GM12878 (cell line): ENCODE measurements around the gene LGALS4. TPM values are rescaled to one million over a fixed set of nuclear protein-coding genes. Genes with fewer than 3 reads are reported as not detected.

Source experiments
- ATAC-seq: fragments of 200-7000 bp; cut with Tn5 transposase; 3 replicates; pipeline ENCODE4 v1.9.1; 2020; ENCODE audit warnings: mild to moderate bottlenecking, moderate library complexity
- BruUV-seq: library from RNA; stranded (reverse); fragments of 400-500 nt; replicated peaks from 2 replicates; lab custom pipeline; 2021; lab: Mats Ljungman, UMichigan
- CTCF ChIA-PET: fragments of 300-600 bp; sonication (Branson Sonifier 250); formaldehyde crosslinking; extraction: SDS; loops from one replicate; lab custom pipeline; 2021; ENCODE audit warnings: inconsistent platforms; lab: Yijun Ruan, JAX
- POLR2A ChIA-PET: fragments of 350-600 bp; formaldehyde crosslinking; extraction: SDS; loops from one replicate; lab custom pipeline; 2021; ENCODE audit warnings: inconsistent platforms; lab: Charles Lee
- RAD21 ChIA-PET: fragments of 300-600 bp; sonication (Branson Sonifier 250); formaldehyde crosslinking; loops from one replicate; lab custom pipeline; 2023; ENCODE audit warnings: antibody characterized with exemption; ENCODE audit not compliant: unreplicated experiment; lab: Charles Lee
- SMC1A ChIA-PET: fragments of 300-600 bp; sonication (Branson Sonifier 250); formaldehyde crosslinking; loops from one replicate; lab custom pipeline; 2023; ENCODE audit not compliant: unreplicated experiment, uncharacterized antibody; lab: Charles Lee
- DNase-seq: peaks from one replicate; pipeline ENCODE4 v3.0.0-alpha.2; 2011; ENCODE audit warnings: low read depth, low spot score
- FAIRE-seq: peaks from 3 replicates; lab custom pipeline; 2011; peaks lifted over from hg19 to GRCh38; lab: Jason Lieb, UNC
- H2AFZ ChIP-seq: 2 replicates; pipeline ENCODE4 v1.6.0; 2011; ENCODE audit warnings: low read depth, low read length, control low read depth; ENCODE audit not compliant: control insufficient read depth
- H3K27ac ChIP-seq: 2 replicates; pipeline ENCODE4 v1.5.1; 2011; ENCODE audit warnings: control low read depth; ENCODE audit not compliant: control insufficient read depth, insufficient read depth
- H3K27me3 ChIP-seq, 2 experiments: replicated peaks in 1 of 2; 2 replicates each; pipeline versions ENCODE4 v1.6.0 to v1.6.1; 2011; ENCODE audit warnings: low read length in 1 of 2; ENCODE audit not compliant: control insufficient read depth in 2 of 2, insufficient read depth in 2 of 2
- H3K36me3 ChIP-seq, 2 experiments: 2 replicates each; pipeline ENCODE4 v1.5.1; 2011; ENCODE audit warnings: low read length in 1 of 2; ENCODE audit not compliant: control insufficient read depth in 2 of 2, insufficient read depth in 2 of 2
- H3K4me1 ChIP-seq: 2 replicates; pipeline ENCODE4 v1.6.1; 2011; ENCODE audit warnings: mild to moderate bottlenecking, low read length, moderate library complexity, mixed read lengths; ENCODE audit not compliant: control insufficient read depth, insufficient read depth
- H3K4me2 ChIP-seq: 2 replicates; pipeline ENCODE4 v1.6.0; 2011; ENCODE audit warnings: control low read depth; ENCODE audit not compliant: control insufficient read depth, insufficient read depth
- H3K4me3 ChIP-seq: fragments of 200-600 bp; sonication (generic); 2 replicates; pipeline ENCODE4 v1.5.1; 2016
- H3K79me2 ChIP-seq: 2 replicates; pipeline ENCODE4 v1.6.0; 2011; ENCODE audit warnings: low read length; ENCODE audit not compliant: control insufficient read depth, insufficient read depth
- H3K9ac ChIP-seq: 2 replicates; pipeline ENCODE4 v1.8.0; 2011; ENCODE audit warnings: low read length, control low read depth, mixed read lengths; ENCODE audit not compliant: control insufficient read depth, insufficient read depth
- H3K9me3 ChIP-seq: replicated peaks from 3 replicates; pipeline ENCODE4 v1.5.1; 2011; ENCODE audit warnings: mild to moderate bottlenecking, low read length; ENCODE audit not compliant: control insufficient read depth, insufficient read depth
- H4K20me1 ChIP-seq: 2 replicates; pipeline ENCODE4 v1.6.0; 2011; ENCODE audit not compliant: control insufficient read depth, insufficient read depth
- BRCA1 ChIP-seq: IDR thresholded peaks from 2 replicates; pipeline ENCODE4 v1.6.1; 2011; ENCODE audit warnings: low read depth, low read length, improper control_type of control experiment
- CHD4 ChIP-seq: fragments of 200-600 bp; sonication (generic); IDR thresholded peaks from 2 replicates; pipeline ENCODE4 v1.6.1; 2016; ENCODE audit warnings: mild to moderate bottlenecking
- FOS ChIP-seq: IDR thresholded peaks from 3 replicates; pipeline ENCODE4 v1.6.1; 2011; ENCODE audit warnings: borderline replicate concordance; ENCODE audit not compliant: insufficient read length; ENCODE audit errors: extremely low read depth
- POLR2A ChIP-seq: IDR thresholded peaks from 2 replicates; pipeline ENCODE4 v1.6.1; 2011; ENCODE audit warnings: low read depth, mild to moderate bottlenecking, low read length
- SMAD5 ChIP-seq: IDR thresholded peaks from 2 replicates; pipeline ENCODE4 v1.6.1; 2016; ENCODE audit warnings: antibody characterized with exemption, low read depth
- SREBF1 ChIP-seq: IDR thresholded peaks from 2 replicates; pipeline ENCODE4 v1.6.1; 2012; ENCODE audit warnings: mild to moderate bottlenecking, low read length
- STAT1 ChIP-seq: fragments of 450-650 bp; conservative IDR thresholded peaks from 2 replicates; pipeline ENCODE4 v1.6.1; 2014; ENCODE audit warnings: antibody characterized with exemption, mild to moderate bottlenecking
- TCF7 ChIP-seq: IDR thresholded peaks from 2 replicates; pipeline ENCODE4 v1.6.1; 2014; ENCODE audit warnings: antibody characterized with exemption, borderline replicate concordance
- YY1 ChIP-seq: IDR thresholded peaks from 2 replicates; pipeline ENCODE4 v1.6.1; 2011; ENCODE audit warnings: low read depth, mild to moderate bottlenecking, low read length
- WGBS: methylation state at CpG from one replicate; pipeline ENCODE4 v1.1.6; 2016; ENCODE audit warnings: low lambda C conversion rate; ENCODE audit not compliant: insufficient replicate concordance, insufficient coverage; ENCODE audit errors: missing lambda C conversion rate; 5-methylcytosine and 5-hydroxymethylcytosine counted together
- in situ Hi-C: fragments of 300-500 bp; cut with MboI; formaldehyde crosslinking; loops from 9 replicates; pipeline ENCODE4 v1.14.3; 2018; ENCODE audit warnings: mixed read lengths
- intact Hi-C: fragments of 100-400 bp; cut with micrococcal nuclease; formaldehyde crosslinking; loops from one replicate; pipeline ENCODE4 v1.14.2; 2022; ENCODE audit not compliant: unreplicated experiment
- polyA plus RNA-seq, 11 experiments: library from polyadenylated mRNA; depleted of rRNA in 4 of 11; unstranded in 6 of 11; stranded (reverse) in 5 of 11; fragments of >200 nt; fragmentation: Nextera tagmentation in 4 of 11; fragmentation: Illumina TruSeq in 1 of 11; extraction: Ambion mirVana in 4 of 11; extraction: Trizol in 1 of 11; gene quantifications; 1 replicate in 1 of 11; 2 replicates in 10 of 11; pipeline versions ENCODE4 v1.2.1 to v1.2.3, GENCODE V29; 2011 to 2016; ENCODE audit warnings: inconsistent platforms in 2 of 11, missing spikeins in 2 of 11, low read depth in 1 of 11
- total RNA-seq, 4 experiments: library from RNA; depleted of rRNA in 3 of 4; stranded (reverse); fragments of >200 nt in 3 of 4; fragmentation: Illumina TruSeq in 1 of 4; extraction: Trizol in 1 of 4; gene quantifications; 2 replicates each; pipeline versions ENCODE4 v1.2.1 to v1.2.3, GENCODE V29; 2013 to 2021
- TF ChIP-seq, protein P1 (sequence below): fragments of 150-350 bp; IDR thresholded peaks from 2 replicates; pipeline ENCODE4 v1.6.1; 2014; ENCODE audit warnings: mild to moderate bottlenecking, low read depth, low read length
- TF ChIP-seq, protein P2 (sequence below): IDR thresholded peaks from 2 replicates; pipeline ENCODE4 v1.6.1; 2011; ENCODE audit warnings: low read depth, mild to moderate bottlenecking, low read length, moderate library complexity, borderline replicate concordance; ENCODE audit errors: extremely low read depth

The LGALS4 gene
- total and polyA plus RNA-seq, 10 of the 15 experiments (the other 5 are each of a cell fraction or from before 2014, with no cell fraction given), result 0.13 to 2.1 (median 0.26) TPM; not detected in 4

DNA sequence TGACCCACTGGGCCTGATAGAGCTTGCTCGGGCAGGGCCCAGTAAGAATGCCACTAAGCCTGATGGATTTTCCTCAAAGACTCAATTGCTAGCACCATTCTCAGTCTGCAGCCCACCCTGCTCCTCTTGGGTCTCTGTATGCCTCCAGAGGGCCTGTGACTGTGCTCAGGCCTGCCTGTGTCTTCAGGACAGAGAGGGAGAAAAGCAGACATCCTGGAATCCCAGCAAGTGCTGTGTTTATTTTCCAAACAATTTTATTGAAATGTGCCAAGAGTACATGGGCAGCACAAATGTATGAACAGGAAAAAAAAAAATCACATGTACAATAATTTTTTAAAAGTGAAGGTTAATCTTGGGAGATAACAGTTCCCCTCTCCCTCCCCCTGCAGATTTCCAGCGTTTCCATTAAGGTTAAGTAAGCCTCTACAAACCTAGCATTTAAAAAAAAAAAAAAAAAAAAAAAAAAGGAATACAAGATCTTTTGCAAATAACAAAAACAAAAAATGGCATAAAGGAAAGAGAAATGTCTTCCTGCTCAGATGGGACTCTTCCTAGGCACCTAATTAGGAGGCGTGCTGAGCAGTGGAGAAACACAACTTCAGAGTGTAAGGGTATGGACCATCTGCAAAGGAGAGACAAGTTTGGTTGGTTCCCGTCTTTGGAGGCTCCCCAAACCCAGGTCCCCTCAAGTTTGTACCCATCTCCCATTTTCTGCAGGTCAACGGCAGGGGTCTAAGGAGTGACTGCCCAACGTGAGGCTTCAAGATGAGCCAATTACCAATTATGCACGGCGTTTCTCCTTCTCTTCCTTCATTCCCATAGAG is 23.6 kb upstream of the LGALS4 start:
- WGBS, result 96% methylated on average over 8 of the region's 8 CpGs
- FAIRE-seq, result no peak
- H3K27me3 ChIP-seq, result no peaks in the 10 kb centered on the region
- peaks cover 3% of the 10 kb centered on the region for H3K79me2 ChIP-seq
- DNase-seq, result no peak
- no TSS peak for BruUV-seq
- H4K20me1 ChIP-seq, result no peaks in the 10 kb centered on the region; the same call in 1 of the 2 replicates
- ChIA-PET POLR2A (interaction anchor here (6.1 kb wide), 1 partner anchor 11 kb away, joined by 43 read pairs; no protein-coding TSS in a partner anchor), CTCF (interaction anchor here (1.7 kb wide), 1 partner anchor 51 kb away, joined by 4 read pairs; no protein-coding TSS in a partner anchor), SMC1A (interaction anchor here (0.6 kb wide), 1 partner anchor 51 kb away, joined by 3 read pairs; no protein-coding TSS in a partner anchor), RAD21 (no interaction called here)
- ATAC-seq, result no peak
- H2AFZ ChIP-seq, result no peak overlapping the region
- H3K4me2 ChIP-seq, result no peak overlapping the region
- H3K9me3 ChIP-seq, result no peaks in the 10 kb centered on the region
- H3K4me1 ChIP-seq, result no peaks in the 10 kb centered on the region; the same call in 1 of the 2 replicates
- H3K27ac ChIP-seq, result no peak overlapping the region
- in situ Hi-C loops (no loop called here), intact Hi-C loops (loop anchor here (10.0 kb wide), 2 partner anchors 48 to 292 kb away; no protein-coding TSS in a partner anchor)
- H3K36me3 ChIP-seq, result peaks cover 42 to 43% of the 10 kb centered on the region in 2 experiments
- H3K4me3 ChIP-seq, result no peak overlapping the region
- no peak for TF ChIP-seq BRCA1
- TF ChIP-seq POLR2A, result 0 out of 2 replicates have a peak, but pooled peaks have one; percentile 27
- H3K9ac ChIP-seq, result no peak overlapping the region

DNA sequence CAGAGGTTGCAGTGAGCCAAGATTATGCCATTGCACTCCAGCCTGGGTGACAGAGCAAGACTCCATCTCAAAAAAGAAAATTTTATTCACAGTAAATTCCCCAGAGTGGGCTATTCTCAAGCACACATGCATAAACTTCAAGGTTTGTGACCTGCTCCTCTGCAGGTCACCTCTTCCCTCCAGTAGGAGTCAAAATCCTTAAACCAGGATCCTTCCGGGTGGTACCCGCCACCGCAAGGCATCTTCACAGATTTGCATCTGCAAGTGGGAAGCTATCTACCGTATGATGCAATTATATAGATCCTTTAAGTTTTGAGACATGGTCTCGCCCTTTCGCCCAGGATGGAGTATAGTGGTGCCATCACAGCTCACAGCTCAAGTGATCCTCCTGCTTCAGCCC is 21.8 kb upstream of the LGALS4 start:
- 95% methylated on average over 6 of the region's 6 CpGs for WGBS
- H3K27ac ChIP-seq, result no peak overlapping the region
- TF ChIP-seq FOS (no peak), YY1 (no peak), STAT1 (no peak), SMAD5 (no peak), SREBF1 (no peak), TCF7 (no peak), POLR2A (no peak), CHD4 (no peak)
- TF ChIP-seq, protein P1, sequence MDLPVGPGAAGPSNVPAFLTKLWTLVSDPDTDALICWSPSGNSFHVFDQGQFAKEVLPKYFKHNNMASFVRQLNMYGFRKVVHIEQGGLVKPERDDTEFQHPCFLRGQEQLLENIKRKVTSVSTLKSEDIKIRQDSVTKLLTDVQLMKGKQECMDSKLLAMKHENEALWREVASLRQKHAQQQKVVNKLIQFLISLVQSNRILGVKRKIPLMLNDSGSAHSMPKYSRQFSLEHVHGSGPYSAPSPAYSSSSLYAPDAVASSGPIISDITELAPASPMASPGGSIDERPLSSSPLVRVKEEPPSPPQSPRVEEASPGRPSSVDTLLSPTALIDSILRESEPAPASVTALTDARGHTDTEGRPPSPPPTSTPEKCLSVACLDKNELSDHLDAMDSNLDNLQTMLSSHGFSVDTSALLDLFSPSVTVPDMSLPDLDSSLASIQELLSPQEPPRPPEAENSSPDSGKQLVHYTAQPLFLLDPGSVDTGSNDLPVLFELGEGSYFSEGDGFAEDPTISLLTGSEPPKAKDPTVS, result no peak
- TF ChIP-seq, protein P2, sequence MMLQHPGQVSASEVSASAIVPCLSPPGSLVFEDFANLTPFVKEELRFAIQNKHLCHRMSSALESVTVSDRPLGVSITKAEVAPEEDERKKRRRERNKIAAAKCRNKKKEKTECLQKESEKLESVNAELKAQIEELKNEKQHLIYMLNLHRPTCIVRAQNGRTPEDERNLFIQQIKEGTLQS, result no peak

More for the DNA sequence above, 21.8 kb upstream of the LGALS4 start:
- Histone ChIP-seq H3K9ac (no peak overlapping the region), H3K36me3 (peaks cover 26 to 32% of the 10 kb centered on the region in 2 experiments), H3K9me3 (no peaks in the 10 kb centered on the region), H3K4me2 (no peak overlapping the region), H4K20me1 (no peaks in the 10 kb centered on the region; the same call in 1 of the 2 replicates), H3K27me3 (no peaks in the 10 kb centered on the region), H2AFZ (no peak overlapping the region), H3K4me1 (no peaks in the 10 kb centered on the region; the same call in 1 of the 2 replicates), H3K4me3 (no peak overlapping the region), H3K79me2 (peaks cover 11% of the 10 kb centered on the region)
- RAD21 ChIA-PET, result no interaction called here
- FAIRE-seq (no peak), DNase-seq (no peak), ATAC-seq (no peak)
- intact Hi-C loops, result loop anchor here (10.0 kb wide), 2 partner anchors 50 to 290 kb away; no protein-coding TSS in a partner anchor
- CTCF ChIA-PET, result interaction anchor here (0.6 to 1.7 kb wide), 4 partner anchors 14 to 219 kb away, joined by 4 to 5 read pairs (median 4); no protein-coding TSS in a partner anchor
- in situ Hi-C loops, result no loop called here
- SMC1A ChIA-PET, result no interaction called here
- BruUV-seq, result no TSS peak
- POLR2A ChIA-PET, result interaction anchor here (6.1 kb wide), 1 partner anchor 13 kb away, joined by 43 read pairs; no protein-coding TSS in a partner anchor
